B cell (primary cell): ENCODE results near the gene IDH3A.

ENCODE experiments used
- EZH2 ChIP-seq: IDR thresholded peaks from 2 replicates; pipeline ENCODE4 v1.6.1; 2012; ENCODE audit warnings: borderline replicate concordance, low read depth, mild to moderate bottlenecking, moderate library complexity, low read length; ENCODE audit not compliant: insufficient read depth, poor library complexity, severe bottlenecking
- TF ChIP-seq, protein P1 (sequence below): fragments of 200-600 bp; IDR thresholded peaks from one replicate; pipeline ENCODE4 v1.8.0; 2022; ENCODE audit warnings: antibody characterized with exemption, mild to moderate bottlenecking

DNA sequence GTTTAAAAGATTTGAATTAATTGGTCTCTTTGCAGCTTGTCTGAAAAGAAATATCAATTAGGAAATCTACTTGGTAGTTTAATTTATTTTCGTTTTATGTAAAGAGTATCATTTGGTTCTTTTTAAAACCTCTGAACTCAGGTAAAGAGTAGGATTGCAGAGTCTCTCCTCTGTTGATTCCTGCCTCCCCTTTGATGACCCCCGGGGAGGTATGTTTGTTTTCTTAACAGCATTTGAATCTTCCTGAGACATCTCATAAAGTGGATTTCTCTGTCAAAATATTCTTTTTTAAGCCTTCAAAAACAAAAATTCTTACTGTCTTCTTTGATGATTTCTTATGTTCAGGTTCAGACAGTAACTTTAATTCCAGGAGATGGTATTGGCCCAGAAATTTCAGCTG is 8.0 kb downstream of the IDH3A start:
- no peak for TF ChIP-seq EZH2
- TF ChIP-seq, protein P1, sequence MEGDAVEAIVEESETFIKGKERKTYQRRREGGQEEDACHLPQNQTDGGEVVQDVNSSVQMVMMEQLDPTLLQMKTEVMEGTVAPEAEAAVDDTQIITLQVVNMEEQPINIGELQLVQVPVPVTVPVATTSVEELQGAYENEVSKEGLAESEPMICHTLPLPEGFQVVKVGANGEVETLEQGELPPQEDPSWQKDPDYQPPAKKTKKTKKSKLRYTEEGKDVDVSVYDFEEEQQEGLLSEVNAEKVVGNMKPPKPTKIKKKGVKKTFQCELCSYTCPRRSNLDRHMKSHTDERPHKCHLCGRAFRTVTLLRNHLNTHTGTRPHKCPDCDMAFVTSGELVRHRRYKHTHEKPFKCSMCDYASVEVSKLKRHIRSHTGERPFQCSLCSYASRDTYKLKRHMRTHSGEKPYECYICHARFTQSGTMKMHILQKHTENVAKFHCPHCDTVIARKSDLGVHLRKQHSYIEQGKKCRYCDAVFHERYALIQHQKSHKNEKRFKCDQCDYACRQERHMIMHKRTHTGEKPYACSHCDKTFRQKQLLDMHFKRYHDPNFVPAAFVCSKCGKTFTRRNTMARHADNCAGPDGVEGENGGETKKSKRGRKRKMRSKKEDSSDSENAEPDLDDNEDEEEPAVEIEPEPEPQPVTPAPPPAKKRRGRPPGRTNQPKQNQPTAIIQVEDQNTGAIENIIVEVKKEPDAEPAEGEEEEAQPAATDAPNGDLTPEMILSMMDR: no peak
